Activated CD4-positive, alpha-beta memory T cell treated with anti-CD3 and anti-CD28 coated beads, Interleukin-2, amount 10 ng/mL, durations not matched to agents 7 days and 5 days (primary cell): ENCODE results near the gene CCDC3. TPM values are rescaled to one million over a fixed set of nuclear protein-coding genes. Genes with fewer than 3 reads are reported as not detected.
"Not testable (repeated sequence)": the region's sequence is repeated elsewhere in the genome, so short reads cannot be mapped to it uniquely, and the experiment has no call there.

Experiments
- CTCF ChIA-PET: fragments of 350-600 bp; sonication (Branson Sonifier 250); formaldehyde crosslinking; loops from one replicate; lab custom pipeline; 2021; ENCODE audit warnings: antibody characterized with exemption, inconsistent platforms; lab: Charles Lee
- POLR2A ChIA-PET: fragments of 350-600 bp; sonication (Branson Sonifier 250); formaldehyde crosslinking; loops from one replicate; lab custom pipeline; 2021; ENCODE audit warnings: antibody characterized with exemption; lab: Charles Lee
- DNase-seq: peaks from one replicate; pipeline ENCODE4 v3.0.0-alpha.2; 2020
- H3K27ac Mint-ChIP-seq: one replicate; pipeline ENCODE4 v1.8.0; 2021; ENCODE audit warnings: mild to moderate bottlenecking, mixed read lengths
- H3K27me3 Mint-ChIP-seq: one replicate; pipeline ENCODE4 v1.8.0; 2021; ENCODE audit warnings: mixed read lengths
- H3K36me3 Mint-ChIP-seq: one replicate; pipeline ENCODE4 v1.8.0; 2021; ENCODE audit warnings: low read depth, mixed read lengths
- H3K4me1 Mint-ChIP-seq: one replicate; pipeline ENCODE4 v1.8.0; 2021; ENCODE audit warnings: mixed read lengths
- H3K4me3 Mint-ChIP-seq: one replicate; pipeline ENCODE4 v1.8.0; 2021; ENCODE audit warnings: mild to moderate bottlenecking, mixed read lengths
- H3K9me3 Mint-ChIP-seq: one replicate; pipeline ENCODE4 v1.8.0; 2021; ENCODE audit warnings: mixed read lengths
- total RNA-seq, 2 experiments: library from RNA; stranded (reverse); gene quantifications; one replicate each; pipeline ENCODE4 v1.2.3, GENCODE V29; 2021

Gene CCDC3
- total RNA-seq, 2 experiments from 2014 or later: 0.18 to 0.23 TPM

- CTCF ChIA-PET: no interaction called here
Observed at GRCh38 chr10:12984165-12984747, 17.3 kb downstream of the CCDC3 start.

GRCh38 chr10:12983568-12983967 lies 17.9 kb downstream of the CCDC3 start:
- H3K4me3 Mint-ChIP-seq, H3K4me1 Mint-ChIP-seq: not testable (repeated sequence)

More at GRCh38 chr10:12984165-12984747, 17.3 kb downstream of the CCDC3 start:
- Mint-ChIP-seq H3K27ac (no peak overlapping the region), H3K4me1 (peaks cover 6% of the 10 kb centered on the region), H3K9me3 (peaks cover 2% of the 10 kb centered on the region), H3K36me3 (no peaks in the 10 kb centered on the region), H3K27me3 (no peaks in the 10 kb centered on the region), H3K4me3 (no peak overlapping the region)
- DNase-seq: no peak
- POLR2A ChIA-PET: no interaction called here

GRCh38 chr10:12981570-12981969 lies 19.9 kb downstream of the CCDC3 start:
- Mint-ChIP-seq H3K4me3 (no peak overlapping the region), H3K9me3 (peaks cover 2% of the 10 kb centered on the region), H3K4me1 (peaks cover 6% of the 10 kb centered on the region), H3K27ac (no peak overlapping the region), H3K36me3 (no peaks in the 10 kb centered on the region), H3K27me3 (peaks cover 4% of the 10 kb centered on the region)
- CTCF ChIA-PET: no interaction called here
- POLR2A ChIA-PET: no interaction called here
- no peak for DNase-seq

More at GRCh38 chr10:12983568-12983967, 17.9 kb downstream of the CCDC3 start:
- H3K9me3 Mint-ChIP-seq, POLR2A ChIA-PET, H3K27ac Mint-ChIP-seq, H3K36me3 Mint-ChIP-seq, H3K27me3 Mint-ChIP-seq, CTCF ChIA-PET, DNase-seq: not testable (repeated sequence)

GRCh38 chr10:12980713-12981306 lies 20.7 kb downstream of the CCDC3 start:
- H3K9me3 Mint-ChIP-seq: peaks cover 2% of the 10 kb centered on the region
- H3K27ac Mint-ChIP-seq: no peak overlapping the region
- H3K4me1 Mint-ChIP-seq: peaks cover 6% of the 10 kb centered on the region
- H3K36me3 Mint-ChIP-seq: no peaks in the 10 kb centered on the region
- H3K27me3 Mint-ChIP-seq: peaks cover 6% of the 10 kb centered on the region
- H3K4me3 Mint-ChIP-seq: no peak overlapping the region
- DNase-seq: no peak
- ChIA-PET CTCF (interaction anchor here (0.5 kb wide), 1 partner anchor 133 kb away, joined by 3 read pairs; no protein-coding TSS in a partner anchor), POLR2A (no interaction called here)

GRCh38 chr10:12980102-12980661 lies 21.3 kb downstream of the CCDC3 start:
- H3K27ac Mint-ChIP-seq: no peak overlapping the region
- no peaks in the 10 kb centered on the region for H3K36me3 Mint-ChIP-seq
- H3K4me1 Mint-ChIP-seq: peaks cover 6% of the 10 kb centered on the region
- peaks cover 2% of the 10 kb centered on the region for H3K9me3 Mint-ChIP-seq
- no peak overlapping the region for H3K4me3 Mint-ChIP-seq
- DNase-seq: no peak
- H3K27me3 Mint-ChIP-seq: peaks cover 6% of the 10 kb centered on the region
- CTCF ChIA-PET: interaction anchor here (0.5 kb wide), 1 partner anchor 132 kb away, joined by 3 read pairs; no protein-coding TSS in a partner anchor
- POLR2A ChIA-PET: no interaction called here

GRCh38 chr10:12978891-12979290 lies 22.6 kb downstream of the CCDC3 start:
- Mint-ChIP-seq H3K4me3 (no peak overlapping the region), H3K27ac (no peak overlapping the region), H3K36me3 (no peaks in the 10 kb centered on the region), H3K9me3 (no peaks in the 10 kb centered on the region), H3K4me1 (peaks cover 5% of the 10 kb centered on the region), H3K27me3 (peaks cover 6% of the 10 kb centered on the region)
- POLR2A ChIA-PET: no interaction called here
- CTCF ChIA-PET: no interaction called here
- DNase-seq: no peak

GRCh38 chr10:12975906-12976305 lies 25.6 kb downstream of the CCDC3 start:
- no peak for DNase-seq
- Mint-ChIP-seq H3K36me3 (no peaks in the 10 kb centered on the region), H3K9me3 (no peaks in the 10 kb centered on the region), H3K4me1 (no peaks in the 10 kb centered on the region), H3K4me3 (no peak overlapping the region), H3K27me3 (peaks cover 6% of the 10 kb centered on the region), H3K27ac (no peak overlapping the region)
- ChIA-PET POLR2A (no interaction called here), CTCF (no interaction called here)

- Mint-ChIP-seq H3K4me1 (no peaks in the 10 kb centered on the region), H3K36me3 (no peaks in the 10 kb centered on the region), H3K27ac (no peak overlapping the region), H3K27me3 (peaks cover 6% of the 10 kb centered on the region), H3K9me3 (no peaks in the 10 kb centered on the region), H3K4me3 (no peak overlapping the region)
- CTCF ChIA-PET: no interaction called here
- POLR2A ChIA-PET: no interaction called here
- DNase-seq: no peak
Observed at GRCh38 chr10:12975266-12975665, 26.2 kb downstream of the CCDC3 start.

- CTCF ChIA-PET: no interaction called here
Observed at GRCh38 chr10:12974491-12975199, 26.9 kb downstream of the CCDC3 start.

GRCh38 chr10:12974078-12974477 lies 27.4 kb downstream of the CCDC3 start:
- no peak for DNase-seq
- Mint-ChIP-seq H3K36me3 (no peaks in the 10 kb centered on the region), H3K4me3 (no peak overlapping the region), H3K9me3 (no peaks in the 10 kb centered on the region), H3K27me3 (peaks cover 9% of the 10 kb centered on the region), H3K4me1 (peaks cover 2% of the 10 kb centered on the region), H3K27ac (no peak overlapping the region)
- POLR2A ChIA-PET: no interaction called here
- CTCF ChIA-PET: no interaction called here

More at GRCh38 chr10:12974491-12975199, 26.9 kb downstream of the CCDC3 start:
- Mint-ChIP-seq H3K36me3 (no peaks in the 10 kb centered on the region), H3K4me3 (no peak overlapping the region), H3K4me1 (peaks cover 2% of the 10 kb centered on the region), H3K9me3 (no peaks in the 10 kb centered on the region), H3K27ac (no peak overlapping the region), H3K27me3 (peaks cover 9% of the 10 kb centered on the region)
- DNase-seq: no peak
- POLR2A ChIA-PET: no interaction called here

- peaks cover 10% of the 10 kb centered on the region for H3K27me3 Mint-ChIP-seq
- ChIA-PET POLR2A (no interaction called here), CTCF (no interaction called here)
- H3K36me3 Mint-ChIP-seq: no peaks in the 10 kb centered on the region
- H3K9me3 Mint-ChIP-seq: no peaks in the 10 kb centered on the region
- H3K27ac Mint-ChIP-seq: no peak overlapping the region
- no peak for DNase-seq
- H3K4me3 Mint-ChIP-seq: no peak overlapping the region
- H3K4me1 Mint-ChIP-seq: peaks cover 2% of the 10 kb centered on the region
Observed at GRCh38 chr10:12973149-12973718, 28.3 kb downstream of the CCDC3 start.

GRCh38 chr10:12972146-12972545 lies 29.4 kb downstream of the CCDC3 start:
- H3K27ac Mint-ChIP-seq: no peak overlapping the region
- ChIA-PET CTCF (no interaction called here), POLR2A (no interaction called here)
- H3K36me3 Mint-ChIP-seq: peaks cover 4% of the 10 kb centered on the region
- DNase-seq: no peak
- peaks cover 2% of the 10 kb centered on the region for H3K4me1 Mint-ChIP-seq
- peaks cover 9% of the 10 kb centered on the region for H3K27me3 Mint-ChIP-seq
- H3K4me3 Mint-ChIP-seq: no peak overlapping the region
- H3K9me3 Mint-ChIP-seq: peaks cover 4% of the 10 kb centered on the region
